GM10847 (cell line): ENCODE results near the gene ABCG1.

Source experiments
- POLR2A ChIP-seq: IDR thresholded peaks from 2 replicates; pipeline ENCODE4 v1.6.1; 2011; ENCODE audit not compliant: insufficient read length; ENCODE audit errors: extremely low read depth

ABCG1 gene

DNA sequence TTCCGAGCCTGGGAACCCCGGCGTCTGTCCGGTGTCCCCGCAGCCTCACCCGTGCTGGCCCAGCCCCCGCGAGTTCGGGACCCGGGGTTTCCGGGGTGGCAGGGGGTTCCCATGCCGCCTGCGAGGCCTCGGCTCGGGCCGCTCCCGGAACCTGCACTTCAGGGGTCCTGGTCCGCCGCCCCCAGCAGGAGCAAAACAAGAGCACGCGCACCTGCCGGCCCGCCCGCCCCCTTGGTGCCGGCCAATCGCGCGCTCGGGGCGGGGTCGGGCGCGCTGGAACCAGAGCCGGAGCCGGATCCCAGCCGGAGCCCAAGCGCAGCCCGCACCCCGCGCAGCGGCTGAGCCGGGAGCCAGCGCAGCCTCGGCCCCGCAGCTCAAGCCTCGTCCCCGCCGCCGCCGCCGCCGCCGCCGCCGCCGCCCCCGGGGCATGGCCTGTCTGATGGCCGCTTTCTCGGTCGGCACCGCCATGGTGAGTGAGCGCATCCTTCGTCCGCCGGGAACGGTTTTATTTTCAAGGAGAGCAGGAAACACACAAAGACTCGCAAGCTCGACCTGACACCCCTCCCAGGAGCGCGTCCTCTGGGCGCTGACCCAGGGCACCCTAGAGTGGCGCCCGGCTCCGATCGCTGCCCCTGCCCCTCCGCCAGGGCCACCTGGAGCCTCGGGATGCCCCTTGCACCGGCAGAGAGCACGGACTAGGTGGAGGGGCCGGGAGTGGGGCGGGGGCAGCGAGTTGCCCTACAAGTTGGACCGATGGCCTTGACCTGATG lies at the start of gene ABCG1:
Gene ABCG1, plus strand, starts transcription at position 305 of the 770 bp plus-strand sequence. Its CDS starts 123 bp downstream, at position 428.
- TF ChIP-seq POLR2A = peak; percentile 37

DNA sequence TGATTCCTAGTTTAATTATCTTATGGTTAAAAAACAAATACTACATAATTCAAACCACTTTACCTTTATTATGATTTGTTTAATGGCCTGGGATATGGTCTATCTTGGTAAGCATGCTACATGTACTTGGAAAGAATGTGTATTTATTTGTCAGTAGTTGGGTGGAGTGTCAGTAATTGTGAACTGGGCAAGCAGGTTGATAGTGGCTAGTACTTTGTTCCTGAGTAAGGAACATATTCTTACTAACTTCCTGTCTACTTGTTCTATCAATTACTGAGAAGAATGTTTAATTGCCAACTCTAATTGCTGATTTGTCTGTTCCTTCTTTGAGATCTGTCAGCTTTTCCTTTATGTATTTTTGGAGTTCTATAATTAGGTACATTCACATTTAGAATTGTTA lies 49.2 kb upstream of the ABCG1 start:
- TF ChIP-seq POLR2A = no peak

DNA sequence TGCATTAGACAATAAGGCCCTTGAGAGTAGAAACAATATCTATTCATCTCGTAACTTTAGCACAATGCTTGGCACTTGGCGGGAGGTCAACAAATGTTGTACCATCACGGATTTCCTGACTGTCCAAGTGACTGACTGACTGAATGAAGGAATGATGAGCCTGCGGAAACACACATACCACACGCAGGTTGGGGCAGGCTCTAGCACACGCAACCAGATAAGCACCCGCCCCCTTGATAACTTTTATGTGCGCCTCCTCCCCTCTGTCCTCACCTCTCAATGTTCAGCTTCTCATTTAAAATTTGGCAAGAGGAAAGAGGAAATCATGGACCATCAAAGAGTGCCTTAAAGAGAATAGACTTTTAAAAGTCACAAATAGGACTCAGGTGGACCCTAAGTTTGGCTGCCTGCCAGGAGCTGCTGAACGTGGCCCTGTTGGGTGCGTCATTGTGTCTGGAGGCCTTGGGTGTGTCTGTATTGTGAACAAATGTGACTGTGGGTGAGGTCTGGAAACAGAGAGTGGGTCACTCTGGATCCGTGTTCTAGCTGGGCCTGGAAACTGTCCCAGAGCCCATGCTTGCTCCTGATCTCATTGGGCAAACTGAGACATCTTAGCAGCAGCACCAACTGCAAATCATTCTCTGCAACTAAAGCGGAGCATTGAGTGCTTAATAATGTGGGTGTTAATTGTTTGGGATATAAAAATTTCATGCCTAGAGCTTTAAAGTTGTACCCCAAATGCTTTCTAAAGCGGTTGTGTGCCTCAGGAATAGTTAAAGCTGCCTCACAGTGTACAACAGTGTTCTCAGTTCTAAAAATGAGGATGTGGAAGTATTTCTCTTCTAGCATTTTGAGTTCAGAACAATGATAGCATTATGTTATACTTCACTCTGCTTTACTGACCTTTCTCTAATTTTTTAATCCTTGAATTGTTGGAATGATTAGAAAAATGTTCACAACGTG lies 47.6 kb upstream of the ABCG1 start:
- no peak for TF ChIP-seq POLR2A

DNA sequence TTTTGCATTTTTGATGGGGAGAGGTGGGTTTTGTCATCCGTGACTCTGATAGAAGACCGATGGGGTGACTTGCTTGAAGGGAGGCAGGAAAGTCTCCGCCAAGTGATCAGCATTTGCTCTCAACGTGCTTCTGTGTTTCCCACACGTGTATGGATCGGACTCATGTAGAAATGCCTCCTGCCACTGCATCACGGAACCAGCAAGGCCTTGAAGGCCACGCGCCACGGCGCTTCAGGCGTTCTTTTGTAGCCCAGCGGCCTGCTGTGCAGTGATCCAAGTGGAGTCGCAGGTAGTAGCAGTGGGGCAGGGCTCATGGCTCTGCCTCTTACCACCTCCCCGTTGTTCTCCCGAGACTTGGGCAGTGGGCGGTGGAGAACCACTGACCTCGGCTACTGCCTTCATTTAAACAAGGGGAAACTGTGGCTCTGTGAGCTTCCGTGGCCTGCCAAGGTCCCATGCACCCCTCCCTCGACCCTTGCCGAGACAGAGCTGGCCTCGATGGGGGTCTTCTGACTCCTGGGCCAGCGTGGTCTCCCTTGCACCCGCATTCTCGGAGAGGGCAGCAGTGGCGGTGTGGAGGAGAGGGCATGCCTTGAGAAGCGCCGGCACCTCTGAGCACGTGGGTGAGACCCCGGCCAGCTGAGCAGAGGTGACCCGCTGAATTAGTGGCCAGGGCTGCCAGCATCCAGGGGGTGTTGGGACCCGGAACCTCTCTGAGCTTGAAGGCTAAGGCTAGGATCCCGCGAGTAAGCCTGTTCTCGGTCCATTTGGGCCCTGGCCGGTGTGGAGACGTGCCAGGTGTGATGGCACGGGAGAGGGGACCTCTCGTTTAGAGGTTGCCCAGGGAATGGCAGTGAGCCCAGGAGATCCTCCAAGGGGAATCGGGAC lies 46.1 kb upstream of the ABCG1 start:
- no peak for TF ChIP-seq POLR2A

DNA sequence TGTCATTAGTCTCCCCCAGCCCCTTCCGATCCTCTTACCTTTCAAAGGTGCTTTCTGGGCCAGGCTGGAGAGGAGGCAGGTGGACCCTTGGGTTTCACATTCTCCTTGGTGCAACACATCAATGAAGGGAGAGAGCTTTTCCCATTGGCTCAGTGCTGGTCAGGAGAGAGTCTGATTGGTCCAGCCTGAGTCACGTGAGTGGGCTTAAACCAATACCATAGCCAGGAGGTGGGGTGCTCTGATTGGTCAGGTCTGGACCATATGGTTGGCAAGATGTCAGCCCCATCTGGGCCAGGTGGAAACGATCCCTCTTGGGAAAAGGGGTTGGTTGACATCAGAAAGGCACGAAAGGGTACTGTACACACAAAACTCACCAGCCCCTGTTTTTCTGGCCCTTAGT lies 44.8 kb upstream of the ABCG1 start:
- no peak for TF ChIP-seq POLR2A

DNA sequence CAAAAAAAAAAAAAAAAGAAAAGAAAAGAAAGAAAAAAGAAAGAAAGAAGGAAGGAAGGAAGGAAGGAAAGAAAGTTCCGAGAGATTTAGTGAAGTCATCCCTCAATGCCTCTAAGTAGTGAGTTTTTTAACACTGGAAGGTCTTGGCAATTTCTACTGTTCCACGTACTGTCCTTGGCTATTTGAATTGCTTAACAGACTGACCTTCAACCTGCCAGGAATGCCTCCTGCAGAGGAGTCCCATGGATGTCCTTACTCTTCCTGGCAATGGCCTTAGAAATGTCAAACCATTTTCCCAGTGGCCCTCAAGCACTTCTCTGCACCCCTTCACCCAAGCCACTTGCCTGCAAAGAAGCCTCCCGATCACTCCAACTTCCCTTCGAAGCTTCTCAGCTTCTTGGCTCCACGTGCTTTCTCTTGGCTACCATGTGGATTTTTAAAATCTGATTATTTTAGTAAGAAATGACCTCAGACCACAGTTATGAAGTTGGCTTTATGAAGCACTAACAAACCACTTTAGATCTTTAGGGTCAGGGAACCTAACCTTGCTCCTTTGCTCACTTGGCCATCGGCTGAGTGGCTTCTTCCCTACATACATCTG lies 43.7 kb upstream of the ABCG1 start:
- no peak for TF ChIP-seq POLR2A

DNA sequence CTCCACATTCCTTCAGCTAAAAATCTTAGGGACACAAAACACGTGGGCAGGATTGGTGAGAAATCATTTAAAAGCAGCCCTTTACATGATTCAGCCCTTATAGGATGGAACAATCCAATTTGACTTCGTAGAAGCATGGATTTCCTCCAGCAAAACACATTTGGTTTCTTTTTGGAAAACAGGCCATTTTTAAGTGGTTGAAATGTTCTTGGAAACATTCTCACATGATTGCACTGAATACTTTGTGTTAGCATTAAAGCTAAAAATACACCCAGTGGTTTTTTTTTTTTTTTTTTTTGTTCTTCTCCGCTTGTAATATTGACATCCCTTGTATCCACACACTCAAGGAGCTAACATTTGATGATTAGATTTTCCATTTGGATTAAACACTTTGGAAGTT lies 42.1 kb upstream of the ABCG1 start:
- TF ChIP-seq POLR2A = no peak

DNA sequence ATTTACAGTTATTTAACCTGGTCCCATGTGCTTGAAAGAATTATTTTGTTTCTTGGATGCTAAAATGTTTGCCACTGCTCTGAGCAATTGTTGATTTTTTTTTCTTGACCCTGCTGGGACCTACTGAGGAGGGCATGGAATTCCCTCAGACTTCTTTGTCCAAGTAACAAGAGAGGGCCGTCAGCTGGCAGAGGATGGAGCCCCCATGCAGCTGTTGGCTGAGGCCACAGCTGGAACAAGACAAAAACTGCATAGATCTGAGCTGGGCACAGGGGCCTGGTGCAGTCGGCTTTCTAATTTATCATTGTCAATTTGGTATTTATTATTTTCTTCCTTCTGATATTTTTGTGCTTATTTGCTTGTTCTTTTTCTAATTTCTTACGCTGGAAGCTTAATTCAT lies 39.6 kb upstream of the ABCG1 start:
- TF ChIP-seq POLR2A = no peak

DNA sequence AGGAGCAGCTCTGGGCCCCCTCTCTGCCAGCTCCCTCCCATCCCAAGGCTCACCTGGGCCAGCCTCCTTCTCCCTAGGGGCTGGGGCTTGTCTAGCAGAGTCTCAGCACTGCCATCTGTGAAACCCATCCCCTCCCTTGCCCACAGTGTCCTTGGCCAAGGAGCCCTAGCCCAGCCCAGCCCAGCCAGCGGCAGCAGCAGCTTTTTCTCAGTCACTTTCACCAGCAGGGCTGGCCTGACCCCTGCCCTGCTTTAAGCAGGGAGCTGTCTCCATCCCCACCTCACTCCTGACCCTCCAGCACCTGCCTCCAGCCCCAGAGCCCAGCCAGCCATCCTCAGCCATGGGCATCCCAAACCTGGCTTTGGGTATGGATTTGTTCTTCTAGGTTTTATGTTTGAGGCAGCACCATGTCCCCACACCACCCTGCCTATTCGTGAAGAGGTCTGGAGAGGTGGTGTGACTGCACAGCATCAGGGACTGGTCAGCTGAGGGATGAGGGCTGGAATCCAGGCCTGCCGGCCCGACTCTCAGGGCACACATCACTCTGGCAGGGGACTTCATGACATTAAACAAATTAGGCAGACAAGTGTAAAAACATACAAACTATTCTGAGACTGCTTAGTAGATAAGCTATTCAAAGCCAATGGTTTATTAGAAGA lies 36.1 kb upstream of the ABCG1 start:
- TF ChIP-seq POLR2A = no peak

DNA sequence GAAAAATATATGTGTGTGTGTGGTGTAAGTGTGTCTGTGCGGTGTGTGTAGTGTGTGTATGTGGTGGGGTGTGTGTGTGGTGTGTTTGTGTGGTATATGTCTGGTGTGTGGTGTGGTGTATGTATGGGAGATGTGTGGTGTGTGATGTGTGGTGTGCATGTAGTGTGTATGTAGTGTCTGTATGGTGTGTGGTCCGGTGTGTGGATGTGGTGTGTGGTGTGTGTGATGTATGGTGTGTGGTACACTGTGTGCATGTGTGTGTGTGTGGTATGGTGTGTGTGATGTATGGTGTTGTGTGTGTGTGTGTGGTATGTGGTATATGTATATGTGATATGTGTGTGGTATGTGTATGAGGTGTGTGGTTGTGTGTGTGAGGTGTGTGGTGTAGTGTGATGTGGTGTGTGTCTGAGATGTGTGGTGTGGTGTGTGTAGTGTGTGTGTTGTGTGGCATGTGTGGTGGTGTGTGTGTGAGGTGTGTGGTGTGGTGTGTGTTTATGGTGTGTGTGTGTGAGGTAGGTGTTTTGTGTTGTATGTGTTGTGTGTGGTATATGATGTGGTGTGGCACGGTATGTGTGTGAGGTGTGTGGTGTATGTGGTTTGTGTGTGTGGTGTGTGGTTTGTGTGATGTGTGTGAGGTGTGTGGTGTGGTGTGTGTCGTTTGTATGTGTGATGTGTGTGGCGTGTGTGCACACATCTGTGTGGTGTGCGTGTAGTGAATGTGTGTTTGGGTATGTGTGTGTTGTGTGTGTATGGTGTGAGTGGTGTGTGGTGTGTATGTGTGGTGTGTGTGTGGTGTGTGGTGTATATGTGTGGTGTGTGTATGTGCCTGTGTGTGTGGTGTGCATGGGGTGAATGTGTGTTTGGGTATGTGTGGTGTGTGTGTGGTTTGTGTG lies 35.3 kb upstream of the ABCG1 start:
- no peak for TF ChIP-seq POLR2A

DNA sequence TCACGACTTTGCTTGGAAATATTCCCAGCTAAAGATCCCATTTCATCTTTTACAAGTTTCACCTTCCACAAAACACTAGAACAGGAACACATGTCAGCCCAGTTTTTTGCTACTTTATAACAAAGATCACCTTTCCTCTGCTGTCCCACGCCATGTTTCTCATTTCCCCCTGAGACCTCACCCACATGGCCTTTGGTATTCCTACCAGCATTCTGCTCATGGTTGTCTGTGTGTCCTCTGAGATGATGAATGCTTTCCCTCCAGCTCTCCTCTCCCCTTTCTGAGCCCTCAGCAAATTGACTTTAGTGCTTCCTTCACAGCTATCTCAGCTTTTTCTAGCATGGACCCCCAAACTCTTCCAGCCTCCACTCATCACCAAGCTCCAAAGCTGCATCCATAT lies 32.3 kb upstream of the ABCG1 start:
- no peak for TF ChIP-seq POLR2A

DNA sequence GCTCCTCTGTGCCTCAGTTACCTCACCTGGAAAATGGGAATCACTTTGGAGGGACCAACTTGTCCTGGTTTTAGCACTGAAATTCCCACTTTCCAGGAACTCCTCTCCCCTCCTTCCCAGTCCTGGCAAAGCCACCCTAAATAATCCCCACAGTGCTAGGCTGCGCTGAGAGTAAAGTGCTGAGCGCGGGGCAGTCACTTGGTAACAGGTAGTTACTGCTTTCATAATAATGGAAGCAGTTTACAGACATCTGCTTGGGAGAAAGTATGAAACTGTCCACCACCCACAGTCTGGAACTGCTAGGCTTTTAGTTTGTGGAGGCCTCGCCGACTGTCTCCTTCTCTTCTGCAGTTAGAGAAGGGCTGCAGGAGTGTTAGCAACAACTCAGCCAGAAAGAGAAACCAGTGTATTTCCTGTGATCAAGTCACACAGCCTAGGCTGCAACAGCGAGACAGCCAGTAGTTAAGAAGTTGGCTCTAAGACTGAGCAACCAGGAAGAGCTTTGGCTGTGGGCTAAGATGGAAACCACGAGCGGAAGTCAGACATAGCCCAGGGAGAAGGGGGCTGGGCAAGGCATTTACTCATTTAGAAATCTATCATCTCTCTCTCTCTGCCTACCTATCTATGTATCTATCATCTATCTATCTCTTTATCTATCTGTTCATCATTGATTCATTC lies 30.8 kb upstream of the ABCG1 start:
- no peak for TF ChIP-seq POLR2A

DNA sequence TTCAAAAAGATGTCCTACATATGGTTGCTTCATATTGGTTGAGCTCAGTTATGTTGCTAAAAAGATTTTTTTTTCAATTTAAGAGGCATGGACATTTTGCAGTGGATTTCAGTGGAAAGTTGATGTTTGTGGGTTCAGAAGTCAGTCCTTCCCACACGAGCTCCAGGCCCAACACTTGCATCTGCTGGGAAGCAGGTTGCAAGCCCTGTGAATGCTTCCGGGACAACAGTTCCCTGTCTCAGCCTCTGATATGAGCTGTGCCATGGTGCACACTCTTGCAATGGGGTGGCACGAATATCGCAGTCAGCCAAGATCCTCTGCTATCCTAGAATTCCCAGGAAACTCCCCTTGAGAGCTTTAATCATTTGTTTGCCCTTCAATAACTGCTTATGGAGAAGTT lies 30.3 kb upstream of the ABCG1 start:
- no peak for TF ChIP-seq POLR2A
